Dendritic cell treated with granulocyte-macrophage colony-stimulating factor and Interleukin-4, amounts not matched to agents 40 ng/mL and 50 ng/mL, for 4 days (primary cell): Measurements from ENCODE around the gene DRAP1.

Experiments used
- H3K27ac Mint-ChIP-seq: one replicate; pipeline ENCODE4 v1.8.0; 2022; ENCODE audit warnings: mild to moderate bottlenecking, mixed read lengths
- H3K27me3 Mint-ChIP-seq: one replicate; pipeline ENCODE4 v1.8.0; 2022; ENCODE audit warnings: mild to moderate bottlenecking, mixed read lengths
- H3K36me3 Mint-ChIP-seq: one replicate; pipeline ENCODE4 v1.8.0; 2022; ENCODE audit warnings: low read depth, mixed read lengths
- H3K4me1 Mint-ChIP-seq: one replicate; pipeline ENCODE4 v1.8.0; 2022; ENCODE audit warnings: low read depth, mixed read lengths
- H3K4me3 Mint-ChIP-seq: one replicate; pipeline ENCODE4 v1.8.0; 2022; ENCODE audit warnings: mild to moderate bottlenecking, moderate library complexity, mixed read lengths
- H3K9me3 Mint-ChIP-seq: one replicate; pipeline ENCODE4 v1.8.0; 2022; ENCODE audit warnings: mixed read lengths
- intact Hi-C: fragments of 100-400 bp; cut with micrococcal nuclease; formaldehyde crosslinking; loops from one replicate; pipeline ENCODE4 v1.15.0; 2022

The DRAP1 gene

DNA sequence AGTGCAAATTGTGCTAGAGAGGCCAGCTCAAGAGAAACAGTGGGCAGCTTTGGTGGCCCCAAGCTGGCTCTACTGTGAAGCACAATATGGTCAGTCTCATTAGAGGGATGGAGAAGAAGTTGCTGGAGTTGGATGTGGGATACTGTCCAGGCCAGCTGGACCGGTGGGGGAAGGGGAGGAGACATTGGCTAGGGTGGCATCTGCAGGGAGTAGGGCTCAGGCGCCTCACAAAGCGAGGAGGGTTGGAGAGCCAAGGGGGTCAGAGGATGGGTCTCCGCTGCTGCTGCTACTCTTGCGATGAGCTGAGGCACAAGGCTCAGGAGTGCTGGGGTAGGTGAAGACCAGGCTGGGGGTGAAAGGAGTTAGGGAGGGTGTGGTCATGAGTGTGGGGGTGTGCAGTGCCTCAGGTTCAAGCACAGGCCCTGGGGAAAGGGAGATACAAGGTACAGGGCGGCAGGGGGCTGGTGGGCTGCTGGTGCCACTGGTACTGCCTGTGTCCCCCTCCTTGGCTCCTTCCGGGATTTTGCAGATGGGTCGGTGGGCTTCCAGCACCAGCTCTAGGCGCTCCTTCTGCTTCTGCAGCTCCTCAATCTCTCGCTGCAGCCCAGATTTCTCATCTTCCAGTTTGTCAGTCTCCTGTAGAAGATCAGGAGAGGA, 26.4 kb upstream of the DRAP1 start:
- intact Hi-C loops: no loop called here

GRCh38 chr11:65894034-65894591, 25.1 kb upstream of the DRAP1 start:
- intact Hi-C loops: no loop called here
- Mint-ChIP-seq H3K27me3 (no peaks in the 10 kb centered on the region), H3K27ac (peak overlapping the region; percentile 99), H3K36me3 (peaks cover 27% of the 10 kb centered on the region), H3K9me3 (no peaks in the 10 kb centered on the region), H3K4me1 (peaks cover 68% of the 10 kb centered on the region), H3K4me3 (peak overlapping the region; percentile 98)

More for the DNA sequence above, 26.4 kb upstream of the DRAP1 start:
- Mint-ChIP-seq H3K27ac (peak overlapping the region; percentile 99), H3K4me1 (peaks cover 75% of the 10 kb centered on the region), H3K36me3 (peaks cover 39% of the 10 kb centered on the region), H3K27me3 (no peaks in the 10 kb centered on the region), H3K4me3 (peak overlapping the region; percentile 98), H3K9me3 (no peaks in the 10 kb centered on the region)

DNA sequence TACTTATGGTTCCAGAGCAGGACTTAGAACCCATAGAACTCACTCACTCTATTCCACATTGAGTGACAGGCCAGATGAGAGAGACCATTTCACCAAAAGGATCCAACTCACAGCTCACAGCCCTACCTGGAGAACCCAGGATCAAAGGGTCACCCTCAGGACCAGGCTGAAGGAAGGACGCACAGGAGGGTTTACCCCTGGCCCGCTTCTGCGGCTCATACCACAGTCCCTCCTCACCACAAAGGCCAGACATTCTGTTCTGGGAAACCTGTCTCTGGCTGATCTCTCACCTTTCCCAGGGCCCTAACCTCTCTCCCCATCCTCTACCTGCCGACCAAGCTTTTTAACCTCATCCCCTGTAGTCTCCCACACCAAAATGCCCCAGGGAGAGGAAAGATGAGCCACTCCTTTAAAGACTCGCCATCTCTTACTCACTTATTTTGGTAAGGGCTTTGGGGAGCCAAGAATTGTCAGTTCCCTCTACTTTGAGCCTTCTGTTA, 23.7 kb upstream of the DRAP1 start:
- Mint-ChIP-seq H3K27me3 (no peaks in the 10 kb centered on the region), H3K4me1 (peaks cover 60% of the 10 kb centered on the region), H3K36me3 (peaks cover 33% of the 10 kb centered on the region), H3K9me3 (no peaks in the 10 kb centered on the region), H3K4me3 (no peak overlapping the region), H3K27ac (peak overlapping the region; percentile 33)
- intact Hi-C loops: no loop called here

- peaks cover 33% of the 10 kb centered on the region for H3K36me3 Mint-ChIP-seq
- H3K4me1 Mint-ChIP-seq: peaks cover 57% of the 10 kb centered on the region
- no peaks in the 10 kb centered on the region for H3K9me3 Mint-ChIP-seq
- intact Hi-C loops: no loop called here
- peak overlapping the region; percentile 23 for H3K27ac Mint-ChIP-seq
- no peak overlapping the region for H3K4me3 Mint-ChIP-seq
- no peaks in the 10 kb centered on the region for H3K27me3 Mint-ChIP-seq
Measured at GRCh38 chr11:65896034-65896999, 22.9 kb upstream of the DRAP1 start.

DNA sequence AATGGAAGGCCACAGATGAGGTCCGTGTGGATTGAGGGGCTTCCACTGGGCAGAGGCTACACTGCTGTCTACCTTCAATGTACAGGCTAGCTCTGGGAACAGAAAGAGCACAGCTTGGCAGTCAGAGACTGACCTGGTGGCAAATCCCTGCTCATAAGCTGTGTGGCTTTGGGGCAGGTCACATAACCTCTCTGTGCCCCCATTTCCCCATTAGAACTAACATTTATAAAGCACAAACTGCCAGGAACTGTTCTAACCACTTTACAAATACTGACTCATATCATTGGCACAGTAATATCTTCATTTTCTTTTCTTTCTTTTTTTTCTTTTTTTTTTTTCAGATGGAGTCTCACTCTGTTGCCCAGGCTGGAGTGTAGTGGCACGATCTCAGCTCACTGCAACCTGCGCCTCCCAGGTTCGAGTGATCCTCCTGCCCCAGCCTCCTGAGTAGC, 22.2 kb upstream of the DRAP1 start:
- Mint-ChIP-seq H3K36me3 (peaks cover 30% of the 10 kb centered on the region), H3K27ac (no peak overlapping the region)

DNA sequence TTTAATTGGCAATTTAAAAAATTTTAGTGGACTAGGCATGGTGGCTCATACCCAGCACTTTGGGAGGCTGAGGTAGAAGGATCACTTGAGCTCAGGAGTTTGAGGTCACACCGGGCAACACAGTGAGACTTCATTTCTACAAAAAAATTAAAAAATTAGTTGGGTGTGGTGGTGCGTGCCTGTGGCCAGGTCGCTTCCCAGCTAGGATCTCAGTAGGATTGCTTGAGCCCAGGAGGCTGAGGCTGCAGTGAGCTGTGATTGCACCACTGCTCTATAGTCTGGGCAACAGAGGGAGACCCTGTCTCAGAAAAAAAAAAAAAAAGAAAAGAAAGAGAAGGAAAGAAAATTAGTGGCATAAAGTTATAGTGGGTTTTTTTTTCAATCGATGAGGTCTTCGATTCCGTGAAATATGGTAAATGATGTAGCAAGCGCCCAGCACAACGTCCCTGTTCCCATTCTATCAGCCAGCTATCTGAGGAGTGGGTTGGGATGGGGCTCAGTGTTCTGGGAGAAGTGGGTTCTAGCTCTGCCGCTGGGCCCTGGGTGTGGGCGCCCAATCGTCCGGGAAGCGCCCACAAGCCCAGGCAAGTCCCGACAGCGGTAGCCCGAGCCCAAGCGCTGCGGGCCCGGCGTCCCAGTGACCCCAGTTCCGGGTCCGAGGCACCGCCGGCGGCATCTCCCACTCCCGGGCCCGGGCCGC, 20.4 kb upstream of the DRAP1 start:
- intact Hi-C loops: no loop called here
- peaks cover 21% of the 10 kb centered on the region for H3K36me3 Mint-ChIP-seq
- peaks cover 13% of the 10 kb centered on the region for H3K27me3 Mint-ChIP-seq
- H3K4me1 Mint-ChIP-seq: peaks cover 46% of the 10 kb centered on the region
- no peaks in the 10 kb centered on the region for H3K9me3 Mint-ChIP-seq
- H3K27ac Mint-ChIP-seq: peak overlapping the region; percentile 90
- H3K4me3 Mint-ChIP-seq: peak overlapping the region; percentile 83

More for the DNA sequence above, 22.2 kb upstream of the DRAP1 start:
- Mint-ChIP-seq H3K27me3 (no peaks in the 10 kb centered on the region), H3K9me3 (no peaks in the 10 kb centered on the region), H3K4me3 (no peak overlapping the region), H3K4me1 (peaks cover 58% of the 10 kb centered on the region)
- intact Hi-C loops: no loop called here

DNA sequence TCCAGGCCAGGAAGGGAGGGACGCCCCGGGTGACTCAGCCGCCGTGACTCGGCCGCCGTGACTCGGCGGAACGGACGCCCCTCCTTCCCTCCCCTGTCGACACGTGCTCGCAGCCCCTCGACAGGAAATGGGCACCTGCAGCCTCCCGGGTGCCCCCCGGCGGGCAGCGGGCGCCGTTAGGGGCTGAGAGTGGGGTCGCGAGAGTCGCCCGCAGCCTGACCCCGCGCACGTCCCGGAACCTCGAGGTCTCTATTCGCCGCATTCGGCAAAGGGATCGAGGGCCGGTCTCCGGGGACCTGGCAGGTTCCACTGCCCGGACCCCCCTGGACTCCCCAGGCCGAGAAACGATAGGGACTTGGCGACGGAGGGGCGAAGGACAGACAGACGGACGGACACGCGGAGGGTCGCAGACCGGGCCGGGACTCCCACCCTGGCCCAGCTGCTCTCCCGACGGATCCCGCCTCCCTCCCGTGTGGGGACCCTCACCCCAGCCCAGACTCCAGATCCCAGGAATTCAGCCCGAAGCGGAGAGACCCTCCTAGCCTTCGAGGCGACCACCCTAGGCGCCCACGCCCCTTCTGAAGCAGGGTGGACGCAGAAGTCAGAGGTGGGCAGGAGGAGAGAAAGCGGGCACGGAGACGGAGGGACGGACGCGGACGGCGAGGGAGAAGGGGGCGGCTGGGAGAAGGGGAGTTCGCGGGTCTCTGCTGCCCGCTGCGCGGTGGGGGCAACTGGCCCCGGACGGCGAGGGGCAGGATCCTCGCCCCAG, 19.7 kb upstream of the DRAP1 start:
- H3K9me3 Mint-ChIP-seq: no peaks in the 10 kb centered on the region
- intact Hi-C loops: no loop called here
- H3K27ac Mint-ChIP-seq: peak overlapping the region; percentile 90

GRCh38 chr11:65900125-65900898, 18.9 kb upstream of the DRAP1 start, which contains the start of gene FOSL1:
Gene FOSL1, minus strand, starts transcription at chr11:65900388. Its CDS starts 49 bp downstream, at chr11:65900339.
- H3K36me3 Mint-ChIP-seq: peaks cover 21% of the 10 kb centered on the region
- H3K27me3 Mint-ChIP-seq: peaks cover 14% of the 10 kb centered on the region
- peak within 1 kb of the TSS; percentile 90 for H3K27ac Mint-ChIP-seq
- H3K4me3 Mint-ChIP-seq: peak within 1 kb of the TSS; percentile 83
- H3K4me1 Mint-ChIP-seq: peaks cover 34% of the 10 kb centered on the region
- no peaks in the 10 kb centered on the region for H3K9me3 Mint-ChIP-seq
- intact Hi-C loops: no loop called here

More for the DNA sequence above, 19.7 kb upstream of the DRAP1 start:
- Mint-ChIP-seq H3K4me1 (peaks cover 38% of the 10 kb centered on the region), H3K27me3 (peaks cover 13% of the 10 kb centered on the region), H3K36me3 (peaks cover 21% of the 10 kb centered on the region), H3K4me3 (peak overlapping the region; percentile 83)

DNA sequence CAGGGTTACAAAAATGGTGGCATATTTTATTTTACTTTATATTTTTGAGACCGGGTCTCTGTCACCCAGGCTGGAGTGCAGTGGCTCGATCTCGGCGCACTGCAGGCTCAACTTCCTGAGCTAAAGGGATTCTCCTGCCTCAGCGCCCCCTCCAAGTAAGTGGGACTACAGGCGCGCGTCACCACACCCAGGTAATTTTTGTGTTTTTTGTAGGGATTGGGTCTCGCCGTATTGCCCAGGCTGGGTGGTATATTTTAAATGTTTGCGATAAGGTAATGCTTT, 18.4 kb upstream of the DRAP1 start:
- H3K27me3 Mint-ChIP-seq: peaks cover 14% of the 10 kb centered on the region
- peaks cover 16% of the 10 kb centered on the region for H3K36me3 Mint-ChIP-seq
- peak overlapping the region; percentile 90 for H3K27ac Mint-ChIP-seq
- no peak overlapping the region for H3K4me3 Mint-ChIP-seq
- H3K9me3 Mint-ChIP-seq: no peaks in the 10 kb centered on the region
- intact Hi-C loops: no loop called here
- peaks cover 29% of the 10 kb centered on the region for H3K4me1 Mint-ChIP-seq

DNA sequence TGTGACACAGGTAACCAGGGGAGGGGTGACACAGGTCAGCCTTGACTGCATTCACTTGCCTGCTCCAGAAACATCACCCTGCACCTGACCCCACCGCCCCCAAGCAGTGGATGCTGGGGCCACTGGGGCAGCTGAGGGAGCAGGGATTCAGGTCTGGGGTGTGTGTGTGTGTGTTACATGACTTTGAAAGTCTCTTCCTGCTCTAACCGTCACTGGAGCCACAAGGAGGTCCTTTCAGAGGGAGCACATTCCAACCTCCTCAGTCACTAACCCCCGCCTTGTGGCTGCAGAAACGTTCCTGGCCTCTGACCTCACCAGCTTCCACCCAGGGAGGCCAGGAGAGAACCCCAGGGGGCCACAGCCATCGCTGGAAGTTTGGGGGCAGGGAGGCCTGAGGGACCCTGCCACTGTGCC, 16.2 kb upstream of the DRAP1 start:
- H3K27me3 Mint-ChIP-seq: peaks cover 16% of the 10 kb centered on the region
- H3K36me3 Mint-ChIP-seq: peaks cover 6% of the 10 kb centered on the region
- H3K9me3 Mint-ChIP-seq: no peaks in the 10 kb centered on the region
- peaks cover 19% of the 10 kb centered on the region for H3K4me1 Mint-ChIP-seq
- H3K27ac Mint-ChIP-seq: no peak overlapping the region
- intact Hi-C loops: no loop called here
- H3K4me3 Mint-ChIP-seq: no peak overlapping the region

GRCh38 chr11:65903715-65904114, 15.5 kb upstream of the DRAP1 start:
- intact Hi-C loops: no loop called here
- H3K4me1 Mint-ChIP-seq: peaks cover 16% of the 10 kb centered on the region

GRCh38 chr11:65906602-65907001, 12.6 kb upstream of the DRAP1 start:
- H3K4me1 Mint-ChIP-seq: peaks cover 11% of the 10 kb centered on the region
- no peaks in the 10 kb centered on the region for H3K9me3 Mint-ChIP-seq
- intact Hi-C loops: no loop called here
- no peak overlapping the region for H3K4me3 Mint-ChIP-seq
- no peaks in the 10 kb centered on the region for H3K36me3 Mint-ChIP-seq
- peaks cover 24% of the 10 kb centered on the region for H3K27me3 Mint-ChIP-seq
- H3K27ac Mint-ChIP-seq: no peak overlapping the region

More at GRCh38 chr11:65903715-65904114, 15.5 kb upstream of the DRAP1 start:
- no peak overlapping the region for H3K4me3 Mint-ChIP-seq
- H3K27ac Mint-ChIP-seq: no peak overlapping the region
- peaks cover 17% of the 10 kb centered on the region for H3K27me3 Mint-ChIP-seq
- H3K36me3 Mint-ChIP-seq: peaks cover 6% of the 10 kb centered on the region
- no peaks in the 10 kb centered on the region for H3K9me3 Mint-ChIP-seq
